Smooth muscle cell (in vitro differentiated cells): ENCODE measurements around the gene STK38L. TPM values are rescaled to one million over a fixed set of nuclear protein-coding genes. Genes with fewer than 3 reads are reported as not detected.

ENCODE experiments used
- DNase-seq: peaks from one replicate; lab custom pipeline; 2025; ENCODE audit not compliant: unreplicated experiment; lab: John Stamatoyannopoulos, UW
- H2AFZ ChIP-seq: fragments of 200-600 bp; sonication (generic); 2 replicates; pipeline ENCODE4 v1.6.0; 2016; ENCODE audit warnings: antibody characterized with exemption, low read depth, mild to moderate bottlenecking
- H3F3A ChIP-seq: fragments of 200-600 bp; sonication (generic); 2 replicates; pipeline ENCODE4 v1.6.0; 2017; ENCODE audit warnings: antibody characterized with exemption, low read depth
- H3K27ac ChIP-seq: fragments of 200-600 bp; sonication (generic); 2 replicates; pipeline ENCODE4 v1.5.1; 2016; ENCODE audit warnings: low read depth, mild to moderate bottlenecking
- H3K27me3 ChIP-seq: fragments of 200-600 bp; sonication (generic); 2 replicates; pipeline ENCODE4 v1.6.1; 2016; ENCODE audit warnings: low read depth, mild to moderate bottlenecking
- H3K36me3 ChIP-seq: fragments of 200-600 bp; sonication (generic); 2 replicates; pipeline ENCODE4 v1.5.1; 2016; ENCODE audit warnings: low read depth
- H3K4me1 ChIP-seq: fragments of 200-600 bp; sonication (generic); 2 replicates; pipeline ENCODE4 v1.5.1; 2016; ENCODE audit warnings: low read depth
- H3K4me2 ChIP-seq: fragments of 200-600 bp; sonication (generic); 2 replicates; pipeline ENCODE4 v1.6.0; 2016; ENCODE audit warnings: mild to moderate bottlenecking
- H3K4me3 ChIP-seq: fragments of 200-600 bp; sonication (generic); 2 replicates; pipeline ENCODE4 v1.5.1; 2016; ENCODE audit warnings: mild to moderate bottlenecking
- H3K79me2 ChIP-seq: fragments of 200-600 bp; sonication (generic); 2 replicates; pipeline ENCODE4 v1.6.0; 2016; ENCODE audit warnings: low read depth, mild to moderate bottlenecking
- H3K9ac ChIP-seq: fragments of 200-600 bp; sonication (generic); 2 replicates; pipeline ENCODE4 v1.6.0; 2016; ENCODE audit warnings: low read depth
- H3K9me3 ChIP-seq: fragments of 200-600 bp; sonication (generic); replicated peaks from 2 replicates; pipeline ENCODE4 v1.5.1; 2016; ENCODE audit warnings: low read depth
- H4K20me1 ChIP-seq: fragments of 200-600 bp; sonication (generic); 2 replicates; pipeline ENCODE4 v1.6.0; 2016; ENCODE audit warnings: low read depth
- WGBS: methylation state at CpG from one replicate; pipeline ENCODE4 v1.1.7; 2016; ENCODE audit warnings: low lambda C conversion rate; 5-methylcytosine and 5-hydroxymethylcytosine counted together
- polyA plus RNA-seq: library from polyadenylated mRNA; unstranded; fragments of >200 nt; fragmentation: Nextera tagmentation; extraction: Ambion mirVana; gene quantifications from 2 replicates; pipeline ENCODE4 v1.2.1, GENCODE V29; 2016
- total RNA-seq: library from RNA; depleted of rRNA; stranded (reverse); fragments of >200 nt; gene quantifications from 2 replicates; pipeline ENCODE4 v1.2.3, GENCODE V29; 2014
- TF ChIP-seq, protein P1 (sequence below): fragments of 200-600 bp; sonication (generic); IDR thresholded peaks from 2 replicates; pipeline ENCODE4 v1.5.1; 2017; ENCODE audit warnings: borderline replicate concordance, mild to moderate bottlenecking, antibody characterized with exemption; ENCODE audit not compliant: insufficient read depth, poor library complexity, severe bottlenecking

Gene STK38L
- total and polyA plus RNA-seq, 2 experiments from 2014 or later, result 57.8 to 190 TPM

DNA sequence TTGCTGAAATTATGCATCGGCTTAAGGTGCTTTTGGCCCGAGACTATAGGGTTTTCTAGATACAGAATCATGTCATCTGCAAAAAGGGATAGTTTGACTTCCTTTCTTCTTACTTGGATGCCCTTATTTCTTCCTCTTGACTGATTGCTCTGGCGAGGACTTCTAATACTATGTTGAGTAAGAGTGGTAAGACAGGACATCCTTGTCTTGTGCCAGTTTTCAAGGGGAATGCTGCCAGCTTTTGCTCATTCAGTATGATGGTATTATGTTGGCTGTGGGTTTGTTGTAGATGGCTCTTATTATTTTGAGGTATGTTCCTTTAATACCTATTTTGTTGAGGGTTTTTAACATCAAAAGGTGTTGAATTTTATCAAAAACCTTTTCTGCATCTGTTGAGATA is 96.9 kb downstream of the STK38L start:
- no peak overlapping the region for H3K9ac ChIP-seq
- no peak overlapping the region for H3K27ac ChIP-seq
- peaks cover 12% of the 10 kb centered on the region for H3K79me2 ChIP-seq
- DNase-seq, result no peak
- no peaks in the 10 kb centered on the region for H4K20me1 ChIP-seq
- H3K27me3 ChIP-seq, result no peaks in the 10 kb centered on the region
- H3K9me3 ChIP-seq, result no peaks in the 10 kb centered on the region
- H3K4me3 ChIP-seq, result no peak overlapping the region
- H3F3A ChIP-seq, result peaks cover 5% of the 10 kb centered on the region
- TF ChIP-seq, protein P1, sequence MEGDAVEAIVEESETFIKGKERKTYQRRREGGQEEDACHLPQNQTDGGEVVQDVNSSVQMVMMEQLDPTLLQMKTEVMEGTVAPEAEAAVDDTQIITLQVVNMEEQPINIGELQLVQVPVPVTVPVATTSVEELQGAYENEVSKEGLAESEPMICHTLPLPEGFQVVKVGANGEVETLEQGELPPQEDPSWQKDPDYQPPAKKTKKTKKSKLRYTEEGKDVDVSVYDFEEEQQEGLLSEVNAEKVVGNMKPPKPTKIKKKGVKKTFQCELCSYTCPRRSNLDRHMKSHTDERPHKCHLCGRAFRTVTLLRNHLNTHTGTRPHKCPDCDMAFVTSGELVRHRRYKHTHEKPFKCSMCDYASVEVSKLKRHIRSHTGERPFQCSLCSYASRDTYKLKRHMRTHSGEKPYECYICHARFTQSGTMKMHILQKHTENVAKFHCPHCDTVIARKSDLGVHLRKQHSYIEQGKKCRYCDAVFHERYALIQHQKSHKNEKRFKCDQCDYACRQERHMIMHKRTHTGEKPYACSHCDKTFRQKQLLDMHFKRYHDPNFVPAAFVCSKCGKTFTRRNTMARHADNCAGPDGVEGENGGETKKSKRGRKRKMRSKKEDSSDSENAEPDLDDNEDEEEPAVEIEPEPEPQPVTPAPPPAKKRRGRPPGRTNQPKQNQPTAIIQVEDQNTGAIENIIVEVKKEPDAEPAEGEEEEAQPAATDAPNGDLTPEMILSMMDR, result no peak
- H3K4me2 ChIP-seq, result no peak overlapping the region
- H3K36me3 ChIP-seq, result no peaks in the 10 kb centered on the region
- WGBS, result 96% methylated on average over 3 of the region's 3 CpGs
- peaks cover 17% of the 10 kb centered on the region for H3K4me1 ChIP-seq
- H2AFZ ChIP-seq, result no peak overlapping the region

DNA sequence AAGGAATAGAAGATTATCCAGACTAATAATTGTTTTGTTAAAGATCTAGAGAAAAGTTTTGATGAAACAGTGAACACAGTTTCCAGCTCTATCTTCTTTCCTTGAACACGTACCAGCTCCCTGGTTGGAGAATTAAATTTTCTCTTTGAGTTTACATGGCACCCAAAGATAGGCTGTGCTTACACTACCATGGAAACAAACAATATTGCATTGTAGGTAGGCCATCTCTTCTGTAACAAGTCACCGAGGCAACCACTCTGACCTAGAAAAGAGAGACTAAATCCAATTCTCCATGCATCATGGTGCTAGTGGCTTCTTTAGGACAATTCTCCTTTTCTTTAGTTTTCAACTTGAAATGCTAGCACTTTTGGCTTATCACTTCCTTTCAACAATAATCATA is 98.5 kb downstream of the STK38L start:
- Histone ChIP-seq H3F3A (peaks cover 5% of the 10 kb centered on the region), H3K36me3 (no peaks in the 10 kb centered on the region), H3K9ac (peak overlapping the region; percentile 55), H4K20me1 (no peaks in the 10 kb centered on the region), H3K9me3 (no peaks in the 10 kb centered on the region), H3K27ac (peak overlapping the region; percentile 94), H3K4me3 (no peak overlapping the region), H3K4me2 (peak overlapping the region; percentile 67), H2AFZ (no peak overlapping the region), H3K27me3 (no peaks in the 10 kb centered on the region), H3K79me2 (peaks cover 12% of the 10 kb centered on the region), H3K4me1 (peaks cover 17% of the 10 kb centered on the region)
- no peak for DNase-seq
- TF ChIP-seq, protein P1, result no peak
- 96% methylated on average over 2 of the region's 2 CpGs for WGBS

DNA sequence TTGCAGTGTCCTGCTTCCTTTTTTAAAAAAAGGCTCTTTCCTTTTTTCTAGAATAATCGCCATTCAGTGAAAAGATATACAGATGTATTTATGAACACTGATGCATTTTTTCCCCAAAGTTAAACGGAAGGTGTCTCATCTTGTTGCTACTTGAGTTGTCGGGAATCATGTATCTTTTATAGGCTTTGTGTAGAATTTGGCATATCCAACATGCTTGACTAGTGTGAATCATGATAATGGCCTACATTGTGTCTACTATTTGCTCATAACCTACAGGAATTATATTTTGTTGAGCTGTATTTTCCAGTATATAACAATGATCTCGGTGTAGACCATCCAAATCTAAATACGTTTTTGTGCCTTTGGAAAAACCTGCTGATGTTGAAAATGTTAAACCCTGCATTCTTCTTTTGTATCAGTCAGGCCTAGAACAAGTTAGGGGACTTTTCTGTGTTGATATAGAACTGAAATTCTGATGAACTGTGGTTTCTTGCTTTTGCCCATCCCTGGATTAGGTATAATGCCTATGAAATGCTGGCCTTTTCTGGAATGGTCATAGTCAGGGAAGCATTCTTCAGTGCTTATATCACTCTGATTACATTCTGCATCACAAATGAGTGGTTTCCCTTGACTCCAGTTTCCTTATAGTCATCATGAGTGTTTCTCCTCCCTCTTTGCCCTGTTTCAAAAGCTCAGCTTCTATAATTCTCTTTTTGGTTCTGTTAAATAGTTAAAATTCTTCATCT is 99.3 kb downstream of the STK38L start:
- DNase-seq, result no peak
- Histone ChIP-seq H3K9ac (peak overlapping the region; percentile 55), H3K4me3 (no peak overlapping the region), H3K27me3 (no peaks in the 10 kb centered on the region), H3F3A (peaks cover 5% of the 10 kb centered on the region), H3K4me2 (peak overlapping the region; percentile 72), H3K79me2 (peaks cover 12% of the 10 kb centered on the region), H3K4me1 (peaks cover 17% of the 10 kb centered on the region), H3K36me3 (no peaks in the 10 kb centered on the region), H3K27ac (peak overlapping the region; percentile 94), H4K20me1 (no peaks in the 10 kb centered on the region), H3K9me3 (no peaks in the 10 kb centered on the region), H2AFZ (no peak overlapping the region)
- TF ChIP-seq, protein P1, result no peak
- 52% methylated on average over 5 of the region's 5 CpGs for WGBS

DNA sequence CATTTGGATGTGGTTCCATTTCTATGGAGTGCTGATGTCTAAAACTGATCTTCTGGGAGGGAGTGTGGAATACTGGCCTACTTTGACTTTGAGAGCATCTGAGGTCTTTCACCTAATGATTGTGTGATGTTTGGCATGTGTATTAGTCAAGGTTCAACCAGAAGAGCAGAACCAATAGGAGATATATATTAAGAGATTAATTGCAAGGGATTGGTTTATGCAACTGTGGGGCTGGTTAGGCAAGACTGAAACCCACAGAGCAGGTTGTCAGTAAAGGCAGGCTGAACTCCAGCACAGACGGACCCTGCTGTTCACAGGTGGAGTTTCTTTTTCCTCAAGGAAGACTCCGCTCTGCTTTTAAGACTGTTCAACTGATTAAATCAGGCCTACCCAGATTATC is 100.2 kb downstream of the STK38L start:
- Histone ChIP-seq H3K9ac (peak overlapping the region; percentile 53), H3K4me3 (no peak overlapping the region)
- TF ChIP-seq, protein P1, result no peak

More for the DNA sequence above, 100.2 kb downstream of the STK38L start:
- H2AFZ ChIP-seq, result no peak overlapping the region
- H3K9me3 ChIP-seq, result no peaks in the 10 kb centered on the region
- WGBS, result 80% methylated on average over 2 of the region's 2 CpGs
- no peaks in the 10 kb centered on the region for H3K36me3 ChIP-seq
- no peaks in the 10 kb centered on the region for H4K20me1 ChIP-seq
- peaks cover 17% of the 10 kb centered on the region for H3K4me1 ChIP-seq
- no peaks in the 10 kb centered on the region for H3K27me3 ChIP-seq
- peak overlapping the region; percentile 72 for H3K4me2 ChIP-seq
- peaks cover 5% of the 10 kb centered on the region for H3F3A ChIP-seq
- H3K27ac ChIP-seq, result peak overlapping the region; percentile 94
- DNase-seq, result no peak
- H3K79me2 ChIP-seq, result peaks cover 12% of the 10 kb centered on the region
